NCI-H1694 treated with DMSO at 0.1 percent for 48 hours (cell line): ENCODE measurements around the gene RAE1.
"Not testable (repeated sequence)": the region's sequence is repeated elsewhere in the genome, so short reads cannot be mapped to it uniquely, and the experiment has no call there.

Experiments
- DNase-seq: peaks from one replicate; lab custom pipeline; 2025; lab: John Stamatoyannopoulos, UW

RAE1 gene

DNA sequence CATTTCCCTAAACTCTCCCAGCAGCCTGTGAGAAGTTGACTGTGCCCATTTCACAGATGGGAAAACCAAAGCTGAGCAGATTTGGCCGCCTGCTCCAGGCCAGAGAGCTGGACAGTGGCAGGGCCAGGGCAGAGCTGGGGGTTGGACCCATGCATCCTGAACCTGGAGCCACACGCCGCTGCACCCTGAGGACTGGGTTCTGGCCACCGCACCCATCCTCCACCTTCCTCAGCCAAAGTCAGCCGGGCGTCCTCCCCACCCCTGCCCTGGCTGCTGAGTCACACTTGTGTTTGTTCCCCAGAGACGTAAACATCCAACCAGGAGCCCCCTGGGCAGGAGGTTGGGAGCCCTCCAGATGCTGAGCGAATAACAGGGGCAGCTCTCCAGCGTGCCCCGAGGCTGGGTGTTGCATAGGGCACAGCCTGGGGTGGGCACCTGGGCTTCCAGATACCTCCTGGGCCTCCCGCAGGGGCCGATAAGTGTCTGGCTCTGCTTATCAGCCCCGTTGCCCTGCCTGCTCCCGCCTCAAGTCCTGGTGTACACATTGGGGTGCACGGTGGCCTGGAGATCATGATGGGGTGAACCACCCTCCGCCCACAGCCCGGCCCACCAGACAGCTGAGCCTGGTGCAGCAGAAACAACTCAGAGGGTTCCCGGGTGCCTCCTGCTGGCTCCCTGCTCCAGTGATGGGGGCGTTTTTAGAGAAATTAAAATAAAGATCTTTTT is 64.0 kb downstream of the RAE1 start:
- DNase-seq = no peak

DNA sequence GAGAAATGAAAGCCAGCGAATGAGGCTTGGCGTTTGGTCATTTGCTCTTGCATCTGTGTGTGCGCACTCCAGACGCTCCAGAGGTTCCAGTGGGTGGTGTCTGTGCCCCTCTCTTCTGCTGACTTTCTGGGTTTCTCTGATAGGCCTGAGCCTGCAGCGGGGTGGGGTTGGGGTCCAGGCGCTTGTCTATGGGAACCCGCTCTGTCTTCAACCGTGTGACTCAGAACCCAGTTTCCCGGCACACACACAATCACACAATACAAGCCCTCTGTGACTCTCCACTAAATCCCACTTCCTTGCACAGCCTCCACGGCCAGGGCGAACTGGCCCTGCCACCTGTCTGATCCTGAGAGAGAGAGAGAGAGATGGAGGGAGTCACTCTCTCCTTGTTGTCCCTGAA is 64.7 kb downstream of the RAE1 start:
- no peak for DNase-seq

DNA sequence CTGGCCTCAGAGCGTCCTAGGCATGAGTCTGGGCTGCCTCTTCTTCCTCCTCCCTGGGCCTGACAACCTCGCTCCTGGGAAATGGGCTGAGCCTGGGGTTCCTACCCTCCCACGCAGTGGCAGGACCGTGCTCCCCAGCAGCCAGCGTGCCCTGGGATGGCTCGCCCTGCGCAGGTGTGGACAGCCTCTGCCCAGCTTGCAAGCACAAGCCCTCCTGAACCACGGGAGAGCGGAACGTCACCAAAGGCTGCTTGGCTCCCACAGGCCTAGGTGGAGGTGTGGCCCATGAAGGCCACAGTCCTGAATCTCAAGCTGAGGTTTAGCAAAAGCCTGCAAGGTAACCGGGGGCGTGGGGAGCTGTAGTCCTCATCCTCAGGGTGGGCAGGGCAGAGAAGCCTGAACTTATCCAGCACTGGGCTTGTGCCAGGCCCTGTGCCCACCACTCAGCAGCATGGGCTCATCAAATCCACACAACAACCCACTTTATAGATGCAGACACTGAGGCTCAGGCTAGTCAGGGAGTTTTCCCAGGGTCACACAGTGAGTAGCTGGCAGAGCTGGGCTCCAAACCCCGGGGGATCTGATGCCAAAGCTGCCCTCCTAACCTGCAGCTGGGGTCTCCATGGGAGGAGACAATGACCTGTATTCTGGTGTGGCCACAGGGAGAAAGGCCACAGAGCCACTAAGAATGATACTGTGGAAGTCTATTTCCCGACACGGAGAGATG is 65.4 kb downstream of the RAE1 start:
- no peak for DNase-seq

DNA sequence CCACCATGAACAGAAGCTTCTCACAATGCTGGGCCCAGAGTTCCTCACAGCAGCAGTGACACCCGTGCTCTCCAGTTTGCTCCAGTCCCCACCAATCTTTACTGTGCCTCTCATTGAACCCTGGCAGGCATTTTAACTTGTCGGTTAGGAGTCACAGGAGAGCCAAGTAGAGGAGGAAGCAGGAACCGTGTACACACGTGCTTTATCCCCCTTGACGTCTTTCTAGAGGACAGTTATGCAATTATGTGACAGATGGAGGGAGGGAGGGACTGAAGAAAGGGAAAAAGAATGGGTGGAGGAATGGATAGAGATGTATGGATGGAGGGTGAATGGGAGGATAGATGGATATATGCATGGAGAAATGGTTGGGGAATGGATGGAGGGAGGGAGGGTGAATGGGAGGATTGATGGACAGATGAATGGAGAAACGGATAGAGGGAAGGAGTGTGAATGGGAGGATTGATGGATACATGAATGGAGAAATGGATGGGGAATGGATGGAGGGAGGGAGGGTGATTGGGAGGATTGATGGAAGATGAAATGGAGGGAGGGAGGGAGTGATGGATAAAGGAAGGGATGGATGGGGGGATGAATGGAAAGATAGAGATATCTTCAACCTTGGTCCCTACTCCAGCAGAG is 66.1 kb downstream of the RAE1 start:
- DNase-seq = no peak

DNA sequence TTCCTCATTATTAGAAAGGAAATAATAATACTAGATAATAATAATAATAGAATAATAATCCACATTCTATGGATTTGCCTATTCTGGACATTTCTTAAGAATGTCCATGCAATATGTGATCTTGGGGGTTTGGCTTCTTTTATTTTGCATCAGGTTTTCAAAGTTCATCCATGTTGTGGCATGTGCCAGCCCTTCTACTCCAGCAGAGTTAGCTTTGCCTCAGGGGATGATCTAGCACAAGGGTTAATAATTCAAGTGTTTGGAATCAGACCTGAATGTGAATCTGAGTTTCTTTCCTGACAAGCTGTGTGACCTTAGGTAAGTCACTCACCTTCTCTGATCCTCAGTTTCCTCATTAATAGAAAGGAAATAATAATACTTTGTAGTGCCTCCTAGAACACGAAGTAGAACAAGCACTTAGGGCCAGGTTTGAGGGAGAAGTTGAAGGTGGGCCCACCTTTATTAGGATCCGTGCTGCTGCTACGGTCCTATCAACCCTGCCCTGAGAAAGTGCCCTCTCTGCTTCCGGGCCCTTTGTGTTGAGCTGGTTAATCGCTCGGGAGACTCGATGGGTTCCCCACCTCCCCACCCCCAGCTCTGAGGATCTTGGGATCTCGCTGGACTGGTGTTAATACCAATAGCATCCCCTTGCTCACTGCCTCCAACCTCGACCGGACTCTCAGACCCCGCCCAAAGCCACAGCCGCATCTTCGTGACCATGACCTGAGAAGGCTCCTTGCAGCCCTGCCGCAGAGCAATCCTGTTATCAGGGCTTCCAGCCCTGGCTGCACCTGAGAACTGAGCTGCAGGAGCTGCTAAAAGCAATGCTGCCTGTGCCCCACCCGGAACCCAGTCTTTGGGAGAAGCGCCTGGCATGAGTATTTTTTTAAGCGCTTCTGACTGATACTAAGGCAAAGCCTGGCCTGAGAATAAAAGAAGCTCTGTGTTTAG is 67.0 kb downstream of the RAE1 start:
- DNase-seq = no peak

DNA sequence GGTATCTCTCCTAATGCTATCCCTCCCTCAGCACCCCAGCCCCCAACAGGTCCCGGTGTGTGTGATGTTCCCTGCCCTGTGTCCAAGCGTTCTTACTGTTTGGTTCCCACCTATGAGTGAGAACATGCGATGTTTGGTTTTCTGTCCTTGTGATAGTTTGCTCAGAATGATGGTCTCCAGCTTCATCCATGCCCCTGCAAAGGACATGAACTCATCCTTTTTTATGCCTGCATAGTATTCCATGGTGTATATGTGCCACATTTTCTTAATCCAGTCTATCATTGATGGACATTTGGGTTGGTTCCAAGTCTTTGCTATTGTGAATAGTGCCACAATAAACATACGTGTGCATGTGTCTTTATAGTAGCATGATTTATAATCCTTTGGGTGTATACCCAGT is 68.4 kb downstream of the RAE1 start:
- DNase-seq = not testable (repeated sequence)

DNA sequence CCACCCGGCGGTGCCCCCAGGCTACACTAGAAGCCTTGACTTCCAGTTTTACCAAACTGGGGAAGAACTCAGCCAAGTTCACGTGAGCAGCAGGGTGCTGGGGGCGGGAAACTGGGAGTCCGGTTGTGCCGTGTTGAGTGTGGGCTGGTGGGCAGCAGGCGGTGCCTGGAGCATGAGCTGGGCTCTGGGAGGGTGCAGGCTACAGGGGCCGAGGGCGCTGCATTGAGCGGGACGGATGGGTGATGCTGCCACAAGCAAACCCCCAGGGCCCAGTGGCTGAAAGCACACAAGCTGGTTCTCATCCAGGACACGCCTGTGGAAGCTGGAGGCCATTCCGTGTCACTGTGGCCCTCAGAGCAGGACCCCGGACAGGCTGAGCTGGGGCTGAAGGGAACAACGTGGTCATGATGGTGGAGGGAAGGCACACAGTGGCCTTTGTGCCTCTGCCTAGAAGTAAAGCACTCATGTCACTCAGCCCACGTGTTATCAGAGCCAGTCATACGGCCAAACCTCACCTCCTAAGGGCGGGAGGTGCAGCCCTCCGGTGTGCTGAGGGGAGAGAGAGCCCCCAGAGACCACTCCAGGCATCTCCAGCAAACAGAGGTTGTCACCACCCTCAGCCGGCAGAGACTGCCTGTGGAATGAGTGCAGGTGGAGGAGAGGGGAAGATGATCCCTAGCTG is 69.7 kb downstream of the RAE1 start:
- no peak for DNase-seq

DNA sequence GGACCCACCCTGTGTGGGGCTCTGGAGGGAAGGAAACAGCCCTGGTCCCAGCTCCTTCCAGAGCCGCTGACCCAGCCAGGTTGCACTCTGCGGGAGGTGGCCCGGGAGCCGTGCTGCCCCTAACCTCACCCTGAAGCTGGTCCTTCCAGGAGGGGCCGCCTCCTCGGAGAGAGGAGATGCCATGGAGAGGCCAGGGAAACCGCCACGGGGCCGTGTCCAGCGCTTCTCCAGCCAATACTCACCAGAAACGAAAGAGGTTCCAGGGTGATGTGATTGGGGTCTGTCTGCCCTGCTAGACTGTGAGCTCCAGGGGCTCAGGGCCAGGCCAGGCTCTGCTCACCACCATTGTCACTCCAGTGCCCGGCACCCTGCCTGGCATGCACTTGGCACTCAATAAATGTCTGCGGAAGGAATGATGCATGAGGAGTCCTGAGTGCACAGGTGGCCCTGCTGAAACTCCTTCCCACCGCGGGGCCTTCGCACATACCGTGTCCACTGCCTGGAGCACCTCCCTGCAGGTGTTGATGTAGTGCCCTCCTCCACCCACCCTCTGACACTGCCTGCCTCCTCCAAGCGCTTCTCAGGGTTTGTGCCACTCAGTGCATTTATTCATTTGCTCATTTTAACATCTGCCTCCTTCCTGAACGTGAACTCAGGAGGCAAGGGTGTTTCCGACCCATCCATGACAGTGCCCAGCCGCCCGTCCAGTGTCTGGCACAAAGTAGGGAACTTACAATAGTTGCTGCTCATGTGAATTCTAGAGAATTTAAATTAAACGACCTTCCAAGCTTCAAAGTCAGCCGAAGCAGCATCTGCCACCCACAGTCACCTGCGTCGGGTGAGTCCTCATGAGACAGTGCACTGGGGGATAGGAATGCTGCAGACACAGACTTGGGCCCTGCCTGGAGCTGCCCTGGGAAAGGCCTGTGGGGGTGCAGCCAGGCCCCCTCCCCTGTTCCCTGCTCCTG is 70.5 kb downstream of the RAE1 start:
- no peak for DNase-seq

DNA sequence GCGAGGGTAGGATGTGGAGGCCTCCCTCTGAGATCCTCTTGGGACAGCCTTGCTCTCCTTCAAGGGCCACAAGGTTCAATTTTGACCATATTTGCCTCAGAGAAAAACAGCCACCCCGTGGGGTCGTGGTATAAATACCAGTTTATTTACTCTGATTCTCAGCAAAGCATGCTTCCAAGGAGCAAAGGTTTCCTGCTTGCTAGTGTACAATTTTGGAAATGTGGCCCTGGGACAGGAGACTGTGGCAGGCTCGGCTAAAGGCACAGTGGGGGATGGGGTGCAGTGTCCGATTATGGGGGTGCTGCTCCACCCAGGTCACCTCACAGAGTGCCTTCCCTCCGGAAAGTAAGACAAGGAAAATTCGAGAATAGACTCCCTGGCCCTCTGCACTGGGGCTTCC is 71.2 kb downstream of the RAE1 start:
- DNase-seq = no peak

DNA sequence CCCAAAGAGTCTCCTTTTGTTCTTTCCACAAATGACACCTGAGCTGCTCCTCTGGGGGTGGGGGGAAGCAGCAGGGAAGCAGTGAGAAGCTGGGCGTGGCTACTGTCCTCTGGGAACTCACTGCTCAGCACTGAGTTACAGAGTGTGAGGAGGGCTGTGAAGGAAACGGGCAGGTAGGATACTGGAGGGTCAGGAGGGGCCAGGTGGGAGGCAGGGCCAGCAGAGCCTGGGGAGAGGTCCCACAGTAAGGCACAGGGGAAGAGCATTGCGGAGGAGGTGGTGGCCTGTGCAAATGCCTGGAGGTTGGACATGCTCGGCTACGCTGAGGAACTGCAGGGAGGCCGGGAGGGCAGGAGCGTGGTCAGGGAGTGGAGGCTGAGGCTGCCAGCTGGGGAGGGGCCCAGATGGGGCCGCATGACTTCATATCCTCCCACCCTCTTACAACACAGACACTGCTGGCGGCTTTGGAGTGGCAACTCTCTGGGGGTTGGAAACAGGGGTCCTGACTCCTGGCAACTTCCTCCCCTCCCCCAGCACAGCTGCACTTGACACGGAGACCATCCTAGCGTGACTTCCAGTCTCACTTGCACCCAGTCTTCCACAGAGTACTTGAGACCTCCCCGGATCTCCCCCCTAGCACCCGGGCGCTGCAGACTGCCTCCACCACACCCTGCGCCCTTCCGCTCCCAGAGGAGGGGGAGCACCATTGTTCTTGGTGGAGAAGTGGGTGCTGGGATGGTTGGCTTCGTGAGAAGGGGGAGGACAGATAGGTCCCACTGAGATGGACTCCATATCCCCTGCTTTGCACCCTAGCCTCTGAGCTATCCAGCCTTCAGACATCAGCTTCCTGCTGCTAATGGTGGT is 74.3 kb downstream of the RAE1 start:
- DNase-seq = no peak

DNA sequence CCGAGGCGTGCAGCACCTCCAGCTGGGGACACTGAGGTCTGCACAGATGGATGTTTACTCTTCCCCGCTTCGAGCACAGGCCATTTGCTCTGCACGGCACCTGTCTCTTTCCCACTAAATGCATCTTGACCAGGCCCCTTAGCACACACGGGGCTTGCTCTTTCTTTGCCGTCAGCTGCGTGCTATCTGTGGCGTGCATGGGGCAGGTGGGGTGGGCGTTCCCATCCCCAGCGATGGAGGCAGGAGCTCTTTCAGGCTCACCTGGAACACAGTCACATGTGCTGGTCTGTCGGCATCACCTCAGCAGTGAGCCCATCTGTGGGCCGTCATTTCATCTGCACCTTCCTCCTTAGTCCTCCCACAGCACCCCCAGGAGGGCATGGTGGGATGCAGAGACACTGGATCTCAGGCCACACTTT is 75.2 kb downstream of the RAE1 start:
- no peak for DNase-seq

DNA sequence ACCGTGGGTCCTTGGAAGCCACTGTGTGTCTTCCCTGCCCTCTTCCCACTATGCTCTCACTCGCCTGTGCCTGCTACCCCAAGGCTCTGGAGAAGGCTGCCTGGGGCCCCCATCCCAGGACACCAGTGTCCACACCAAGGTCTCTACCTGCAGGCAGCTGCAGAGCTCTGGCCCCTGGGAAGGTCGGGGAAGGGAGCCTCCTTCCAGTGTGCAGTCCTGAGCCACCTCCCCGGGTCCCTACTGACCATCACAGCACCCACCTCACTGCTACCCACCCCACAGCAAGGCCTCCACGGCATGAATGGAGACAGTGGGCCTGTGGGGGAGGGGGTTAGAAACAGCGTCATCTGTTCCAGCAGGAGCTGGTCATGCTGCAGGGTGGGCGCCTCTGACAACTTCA is 75.8 kb downstream of the RAE1 start:
- DNase-seq = no peak

DNA sequence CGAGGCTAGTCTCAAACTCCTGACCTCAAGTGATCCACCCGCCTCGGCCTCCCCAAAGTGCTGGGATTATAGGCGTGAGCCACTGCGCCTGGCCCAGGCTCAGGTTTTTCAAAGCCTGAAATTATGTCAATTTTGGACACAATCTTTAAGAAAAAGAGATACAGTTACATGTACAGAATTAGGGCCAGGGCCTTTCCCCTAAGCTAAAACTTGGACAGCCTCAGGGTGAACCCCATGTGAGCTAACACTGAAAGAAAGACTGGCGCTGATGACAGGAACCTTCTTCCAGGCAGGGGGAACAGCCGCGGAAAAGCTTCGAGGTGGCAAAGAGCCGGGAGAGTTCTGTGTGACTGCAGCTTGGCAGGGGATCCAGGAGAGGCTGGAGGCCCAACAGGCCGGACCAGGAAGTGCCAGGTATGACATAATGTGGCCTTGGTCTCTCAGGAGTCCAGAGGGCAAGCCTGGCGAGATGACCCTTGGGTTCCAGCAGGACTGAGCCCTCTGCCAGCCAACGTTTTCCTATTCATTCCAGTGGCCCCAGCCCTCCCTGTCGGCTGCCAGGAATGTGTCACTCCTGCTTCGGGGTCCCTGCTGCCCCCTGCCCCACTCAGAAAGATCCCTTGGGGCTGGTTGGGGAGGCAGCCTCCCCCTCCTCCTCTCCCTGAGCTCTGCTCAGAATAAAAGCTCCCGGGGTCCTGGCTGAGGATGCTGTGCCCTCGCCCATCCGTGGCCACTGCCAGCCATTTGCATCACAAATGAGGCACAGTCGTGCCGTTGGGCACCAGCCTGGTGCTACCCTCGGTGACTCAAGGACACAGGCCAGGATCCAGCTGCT is 77.5 kb downstream of the RAE1 start:
- no peak for DNase-seq
